HG03060 (cell line): ENCODE data around the gene CSAG3.

Experiments used
- ATAC-seq: cut with Tn5 transposase; IDR thresholded peaks from one replicate; pipeline ENCODE4 v1.9.1; 2021; ENCODE audit warnings: low read depth, moderate number of reproducible peaks; ENCODE audit not compliant: unreplicated experiment

CSAG3 gene

DNA sequence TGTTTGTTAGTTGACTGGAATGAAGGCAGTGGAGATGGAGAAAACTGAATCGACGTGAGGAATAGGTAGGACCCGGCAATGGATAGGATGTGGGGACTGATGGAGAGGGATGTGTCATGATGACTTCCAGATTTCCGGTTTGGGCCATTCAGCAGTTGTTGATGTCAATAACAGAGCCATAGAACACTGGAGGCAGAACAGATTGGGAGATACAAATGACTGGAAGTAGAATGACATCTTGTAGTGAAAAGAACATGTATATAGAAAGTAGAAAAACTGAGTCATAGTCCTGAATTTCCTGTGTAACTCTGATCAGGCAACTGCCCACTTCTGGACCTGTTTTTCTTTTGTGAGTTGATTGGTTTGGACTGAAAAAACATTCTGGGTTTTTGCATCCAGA lies 47.0 kb downstream of the CSAG3 start:
- no peak for ATAC-seq
